ENCODE measurements around the gene BEGAIN. TPM values are rescaled to one million over a fixed set of nuclear protein-coding genes. Genes with fewer than 3 reads are reported as not detected.
A peak's percentile ranks its signal among the peaks of the same experiment; 100 is the strongest.

Gene BEGAIN
- total RNA-seq, 1 donor from 2014 or later, result 7.0 TPM

- H3K9me3 Mint-ChIP-seq (ENCODE audit: unreplicated experiment), result peaks cover 18% of the 10 kb centered on the region
- H3K27me3 Mint-ChIP-seq (ENCODE audit: unreplicated experiment), result peaks cover 2% of the 10 kb centered on the region
- peaks cover 2% of the 10 kb centered on the region for H3K4me1 Mint-ChIP-seq (ENCODE audit: low read depth, unreplicated experiment)
- no peak overlapping the region for H3K27ac Mint-ChIP-seq (ENCODE audit: unreplicated experiment)
- H3K4me3 Mint-ChIP-seq (ENCODE audit: unreplicated experiment), result no peak overlapping the region
- H3K36me3 Mint-ChIP-seq (ENCODE audit: unreplicated experiment), result peaks cover 18% of the 10 kb centered on the region
- no peak for DNase-seq
- TF ChIP-seq, protein P1, sequence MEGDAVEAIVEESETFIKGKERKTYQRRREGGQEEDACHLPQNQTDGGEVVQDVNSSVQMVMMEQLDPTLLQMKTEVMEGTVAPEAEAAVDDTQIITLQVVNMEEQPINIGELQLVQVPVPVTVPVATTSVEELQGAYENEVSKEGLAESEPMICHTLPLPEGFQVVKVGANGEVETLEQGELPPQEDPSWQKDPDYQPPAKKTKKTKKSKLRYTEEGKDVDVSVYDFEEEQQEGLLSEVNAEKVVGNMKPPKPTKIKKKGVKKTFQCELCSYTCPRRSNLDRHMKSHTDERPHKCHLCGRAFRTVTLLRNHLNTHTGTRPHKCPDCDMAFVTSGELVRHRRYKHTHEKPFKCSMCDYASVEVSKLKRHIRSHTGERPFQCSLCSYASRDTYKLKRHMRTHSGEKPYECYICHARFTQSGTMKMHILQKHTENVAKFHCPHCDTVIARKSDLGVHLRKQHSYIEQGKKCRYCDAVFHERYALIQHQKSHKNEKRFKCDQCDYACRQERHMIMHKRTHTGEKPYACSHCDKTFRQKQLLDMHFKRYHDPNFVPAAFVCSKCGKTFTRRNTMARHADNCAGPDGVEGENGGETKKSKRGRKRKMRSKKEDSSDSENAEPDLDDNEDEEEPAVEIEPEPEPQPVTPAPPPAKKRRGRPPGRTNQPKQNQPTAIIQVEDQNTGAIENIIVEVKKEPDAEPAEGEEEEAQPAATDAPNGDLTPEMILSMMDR (IDR thresholded peaks at IDR 0.05; ENCODE audit: partially characterized antibody, unreplicated experiment), result no peak
Observed at GRCh38 chr14:100605706-100606686, 18.8 kb upstream of the BEGAIN start.

DNA sequence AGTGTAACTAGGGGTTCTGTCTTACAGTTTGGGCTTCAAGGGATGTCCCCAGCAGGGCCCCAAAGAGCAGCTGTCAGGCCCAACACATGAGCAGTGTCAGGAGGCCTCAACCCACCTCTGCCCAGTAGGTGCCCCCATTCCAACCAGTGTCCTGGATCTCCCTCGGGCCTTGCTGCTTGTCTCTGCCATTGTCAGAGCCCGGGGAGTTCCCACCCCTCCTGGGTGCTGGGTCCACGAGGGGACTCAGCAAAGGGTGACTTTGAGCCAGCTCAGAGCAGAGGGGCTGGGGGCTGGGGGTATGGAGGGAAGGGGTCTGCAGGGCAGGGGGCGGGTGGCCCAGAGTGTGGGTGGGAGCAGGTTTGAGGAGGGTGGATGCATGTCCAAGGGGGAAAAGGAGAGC, 18.0 kb upstream of the BEGAIN start:
- H3K4me1 Mint-ChIP-seq (ENCODE audit: low read depth, unreplicated experiment), result peaks cover 2% of the 10 kb centered on the region
- no peak overlapping the region for H3K27ac Mint-ChIP-seq (ENCODE audit: unreplicated experiment)
- H3K36me3 Mint-ChIP-seq (ENCODE audit: unreplicated experiment), result peaks cover 21% of the 10 kb centered on the region
- H3K9me3 Mint-ChIP-seq (ENCODE audit: unreplicated experiment), result peaks cover 18% of the 10 kb centered on the region
- no peak overlapping the region for H3K4me3 Mint-ChIP-seq (ENCODE audit: unreplicated experiment)
- DNase-seq, result peak; percentile 7
- TF ChIP-seq, protein P1 (IDR thresholded peaks at IDR 0.05; ENCODE audit: partially characterized antibody, unreplicated experiment), result no peak
- peaks cover 2% of the 10 kb centered on the region for H3K27me3 Mint-ChIP-seq (ENCODE audit: unreplicated experiment)

- H3K27ac Mint-ChIP-seq (ENCODE audit: unreplicated experiment), result no peak overlapping the region
- peaks cover 2% of the 10 kb centered on the region for H3K4me1 Mint-ChIP-seq (ENCODE audit: low read depth, unreplicated experiment)
- H3K27me3 Mint-ChIP-seq (ENCODE audit: unreplicated experiment), result peaks cover 2% of the 10 kb centered on the region
- peaks cover 18% of the 10 kb centered on the region for H3K9me3 Mint-ChIP-seq (ENCODE audit: unreplicated experiment)
- TF ChIP-seq, protein P1 (IDR thresholded peaks at IDR 0.05; ENCODE audit: partially characterized antibody, unreplicated experiment), result no peak
- H3K36me3 Mint-ChIP-seq (ENCODE audit: unreplicated experiment), result peaks cover 21% of the 10 kb centered on the region
- DNase-seq, result no peak
- H3K4me3 Mint-ChIP-seq (ENCODE audit: unreplicated experiment), result no peak overlapping the region
Observed at GRCh38 chr14:100604709-100605108, 17.5 kb upstream of the BEGAIN start.

DNA sequence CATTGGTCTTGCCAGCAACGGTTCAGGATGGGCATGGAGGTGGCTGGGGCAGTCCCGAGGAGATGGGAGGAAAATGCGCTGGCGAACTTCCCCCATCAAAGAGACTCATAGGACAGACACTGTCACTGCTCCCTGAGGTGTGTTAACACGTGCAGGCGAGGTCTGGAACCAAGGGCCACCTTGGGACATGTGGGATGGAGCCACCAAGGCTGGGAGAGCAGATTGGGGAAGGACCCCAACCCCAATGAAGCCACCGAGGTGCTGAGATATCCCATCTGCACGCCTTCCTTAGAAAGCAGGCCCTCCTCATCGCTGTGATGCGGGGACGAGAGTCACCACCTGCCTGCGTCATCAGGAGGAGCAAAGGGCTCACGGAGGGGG, 16.9 kb upstream of the BEGAIN start:
- H3K36me3 Mint-ChIP-seq (ENCODE audit: unreplicated experiment), result peaks cover 21% of the 10 kb centered on the region
- TF ChIP-seq, protein P1 (IDR thresholded peaks at IDR 0.05; ENCODE audit: partially characterized antibody, unreplicated experiment), result no peak
- peaks cover 2% of the 10 kb centered on the region for H3K27me3 Mint-ChIP-seq (ENCODE audit: unreplicated experiment)
- H3K4me3 Mint-ChIP-seq (ENCODE audit: unreplicated experiment), result no peak overlapping the region
- DNase-seq, result no peak
- H3K27ac Mint-ChIP-seq (ENCODE audit: unreplicated experiment), result no peak overlapping the region
- H3K9me3 Mint-ChIP-seq (ENCODE audit: unreplicated experiment), result peaks cover 18% of the 10 kb centered on the region
- H3K4me1 Mint-ChIP-seq (ENCODE audit: low read depth, unreplicated experiment), result peaks cover 2% of the 10 kb centered on the region
